H9 (cell line): ENCODE results near the gene IQSEC1. TPM values are rescaled to one million over a fixed set of nuclear protein-coding genes. Genes with fewer than 3 reads are reported as not detected.

Source experiments
- DNase-seq: peaks from one replicate; pipeline ENCODE4 v3.0.0-alpha.2; 2017
- H2AFZ ChIP-seq: one replicate; pipeline ENCODE4 v1.6.1; 2013; ENCODE audit warnings: mild to moderate bottlenecking, low read length, control low read depth, moderate library complexity
- H2AK5ac ChIP-seq: 2 replicates; pipeline ENCODE4 v1.6.1; 2013; ENCODE audit warnings: low read length, control low read depth, mixed read lengths; ENCODE audit not compliant: insufficient read length
- H2BK120ac ChIP-seq: one replicate; pipeline ENCODE4 v1.6.1; 2013; ENCODE audit warnings: low read depth, mild to moderate bottlenecking, low read length, control low read depth, inconsistent platforms; ENCODE audit not compliant: poor library complexity, severe bottlenecking
- H2BK12ac ChIP-seq: 2 replicates; pipeline ENCODE4 v1.6.1; 2013; ENCODE audit warnings: low read length, control low read depth, mixed read lengths, low read depth; ENCODE audit not compliant: insufficient read length
- H2BK15ac ChIP-seq: 2 replicates; pipeline ENCODE4 v1.6.1; 2013; ENCODE audit warnings: low read depth, low read length, control low read depth
- H2BK20ac ChIP-seq: one replicate; pipeline ENCODE4 v1.6.1; 2013; ENCODE audit warnings: low read depth, mild to moderate bottlenecking, low read length, control low read depth, inconsistent platforms; ENCODE audit not compliant: poor library complexity, severe bottlenecking
- H2BK5ac ChIP-seq: 2 replicates; pipeline ENCODE4 v1.6.1; 2013; ENCODE audit warnings: low read length, control low read depth, mixed read lengths; ENCODE audit not compliant: insufficient read length
- H3K14ac ChIP-seq: 2 replicates; pipeline ENCODE4 v1.6.1; 2013; ENCODE audit warnings: low read length, control low read depth; ENCODE audit not compliant: insufficient read depth
- H3K18ac ChIP-seq: 2 replicates; pipeline ENCODE4 v1.6.1; 2013; ENCODE audit warnings: low read depth, mild to moderate bottlenecking, mixed read lengths, low read length, control low read depth; ENCODE audit not compliant: insufficient read length
- H3K23ac ChIP-seq: 2 replicates; pipeline ENCODE4 v1.6.1; 2013; ENCODE audit warnings: low read length, control low read depth, mixed read lengths, low read depth; ENCODE audit not compliant: insufficient read length
- H3K23me2 ChIP-seq: 2 replicates; pipeline ENCODE4 v1.6.1; 2013; ENCODE audit warnings: low read depth, mild to moderate bottlenecking, mixed read lengths, low read length, control low read depth; ENCODE audit not compliant: insufficient read length, poor library complexity, severe bottlenecking
- H3K27ac ChIP-seq: 2 replicates; pipeline ENCODE4 v1.5.1; 2013; ENCODE audit warnings: low read length, control low read depth, mixed read lengths, low read depth; ENCODE audit not compliant: insufficient read length
- H3K27me3 ChIP-seq: 2 replicates; pipeline ENCODE4 v1.6.1; 2013; ENCODE audit warnings: low read length, control low read depth, inconsistent platforms; ENCODE audit not compliant: insufficient read depth
- H3K4ac ChIP-seq: 2 replicates; pipeline ENCODE4 v1.6.1; 2013; ENCODE audit warnings: low read depth, mild to moderate bottlenecking, control low read depth, inconsistent platforms, low read length, moderate library complexity
- H3K4me1 ChIP-seq: 2 replicates; pipeline ENCODE4 v1.6.1; 2013; ENCODE audit warnings: low read length, control low read depth, inconsistent platforms; ENCODE audit not compliant: insufficient read depth
- H3K4me2 ChIP-seq: 2 replicates; pipeline ENCODE4 v1.6.1; 2013; ENCODE audit warnings: low read length, control low read depth, mixed read lengths; ENCODE audit not compliant: insufficient read length, insufficient read depth
- H3K56ac ChIP-seq: 2 replicates; pipeline ENCODE4 v1.6.1; 2013; ENCODE audit warnings: low read depth, mild to moderate bottlenecking, mixed read lengths, low read length, control low read depth; ENCODE audit not compliant: insufficient read length
- H3K79me1 ChIP-seq: 2 replicates; pipeline ENCODE4 v1.6.1; 2013; ENCODE audit warnings: low read depth, mild to moderate bottlenecking, moderate library complexity, low read length, control low read depth, inconsistent platforms; ENCODE audit not compliant: insufficient read depth, poor library complexity, severe bottlenecking
- H3K79me2 ChIP-seq: 2 replicates; pipeline ENCODE4 v1.6.1; 2013; ENCODE audit warnings: low read length, control low read depth, inconsistent platforms; ENCODE audit not compliant: insufficient read depth
- H3K9ac ChIP-seq: 2 replicates; pipeline ENCODE4 v1.6.1; 2013; ENCODE audit warnings: low read length, control low read depth, mixed read lengths; ENCODE audit not compliant: insufficient read length; ENCODE audit errors: extremely low read depth
- H3K9me3 ChIP-seq: one replicate; pipeline ENCODE4 v1.6.1; 2013; ENCODE audit warnings: low read depth, low read length, inconsistent platforms; ENCODE audit not compliant: control insufficient read depth
- H3T11ph ChIP-seq: one replicate; pipeline ENCODE4 v1.6.1; 2013; ENCODE audit warnings: mild to moderate bottlenecking, low read length, control low read depth, inconsistent platforms
- H4K20me1 ChIP-seq: one replicate; pipeline ENCODE4 v1.6.1; 2013; ENCODE audit not compliant: control insufficient read depth, insufficient read length, insufficient read depth
- H4K5ac ChIP-seq: 2 replicates; pipeline ENCODE4 v1.6.1; 2013; ENCODE audit warnings: low read depth, mild to moderate bottlenecking, mixed read lengths, low read length, control low read depth; ENCODE audit not compliant: insufficient read length
- H4K8ac ChIP-seq: replicated peaks from 2 replicates; pipeline ENCODE4 v1.6.1; 2013; ENCODE audit warnings: low read length, control low read depth, mixed read lengths, low read depth; ENCODE audit not compliant: insufficient read length
- H4K91ac ChIP-seq: 2 replicates; pipeline ENCODE4 v1.6.1; 2013; ENCODE audit warnings: low read depth, mild to moderate bottlenecking, moderate library complexity, mixed read lengths, low read length, control low read depth; ENCODE audit not compliant: insufficient read length
- H3K27ac Mint-ChIP-seq, 3 experiments: 2 replicates in 2 of 3; 3 replicates in 1 of 3; pipeline ENCODE4 v1.8.0; 2020 to 2021; ENCODE audit warnings: mixed read lengths in 3 of 3, mild to moderate bottlenecking in 1 of 3, moderate library complexity in 1 of 3
- H3K27me3 Mint-ChIP-seq: 2 replicates; pipeline ENCODE4 v1.8.0; 2021; ENCODE audit warnings: low read depth, mild to moderate bottlenecking, moderate library complexity, mixed read lengths
- H3K36me3 Mint-ChIP-seq, 3 experiments: 2 replicates in 2 of 3; 3 replicates in 1 of 3; pipeline ENCODE4 v1.8.0; 2020 to 2021; ENCODE audit warnings: low read depth in 3 of 3, mixed read lengths in 3 of 3; ENCODE audit not compliant: insufficient read depth in 1 of 3
- H3K4me1 Mint-ChIP-seq, 2 experiments: 2 replicates each; pipeline ENCODE4 v1.8.0; 2020; ENCODE audit warnings: mixed read lengths in 2 of 2
- H3K4me3 Mint-ChIP-seq, 2 experiments: 2 replicates in 1 of 2; 3 replicates in 1 of 2; pipeline ENCODE4 v1.8.0; 2020 to 2021; ENCODE audit warnings: mild to moderate bottlenecking in 2 of 2, mixed read lengths in 2 of 2, moderate library complexity in 1 of 2
- H3K9me3 Mint-ChIP-seq, 2 experiments: 2 replicates in 1 of 2; 3 replicates in 1 of 2; pipeline ENCODE4 v1.8.0; 2020; ENCODE audit warnings: mild to moderate bottlenecking in 2 of 2, mixed read lengths in 2 of 2, moderate library complexity in 1 of 2
- WGBS: extraction: QIAGEN DNeasy Blood & Tissue Kit; methylation state at CpG from one replicate; pipeline ENCODE4 v1.1.7; 2013; ENCODE audit warnings: missing lambda C conversion rate, low lambda C conversion rate, mixed read lengths; ENCODE audit not compliant: insufficient read length; ENCODE audit errors: extremely low coverage; 5-methylcytosine and 5-hydroxymethylcytosine counted together
- total RNA-seq: library from RNA; stranded (reverse); gene quantifications from 2 replicates; pipeline ENCODE4 v1.2.1, GENCODE V29; 2021
- TF ChIP-seq, protein P1 (sequence below): fragments of 200-600 bp; sonication (generic); conservative IDR thresholded peaks from 3 replicates; pipeline ENCODE4 v1.8.0; 2021; ENCODE audit warnings: antibody characterized with exemption, mild to moderate bottlenecking

The IQSEC1 gene
- total RNA-seq, 1 experiment from 2014 or later = 19.1 TPM

- no peak overlapping the region for H3T11ph ChIP-seq
- H3K9me3 ChIP-seq = no peaks in the 10 kb centered on the region
- no peak overlapping the region for H3K9ac ChIP-seq
- H3K27ac ChIP-seq = no peak overlapping the region
- no peaks in the 10 kb centered on the region for H3K79me1 ChIP-seq
- H2AFZ ChIP-seq = no peak overlapping the region
- H4K91ac ChIP-seq = no peak overlapping the region
- peak overlapping the region; percentile 88 for H4K5ac ChIP-seq
- H3K4me2 ChIP-seq = peak overlapping the region; percentile 22
- H3K14ac ChIP-seq = peak overlapping the region; percentile 2; the same call in 1 of the 2 replicates
- peak overlapping the region; percentile 74 for H3K18ac ChIP-seq
- Mint-ChIP-seq H3K27me3 (peaks cover 53% of the 10 kb centered on the region), H3K27ac (peak overlapping the region in 2 of 3 experiments; percentile 64 to 86; a peak in 3 of 7 replicates), H3K4me3 (peak overlapping the region; percentile 81 to 90), H3K9me3 (no peaks in the 10 kb centered on the region), H3K36me3 (no peaks in the 10 kb centered on the region; a peak in 1 of 7 replicates), H3K4me1 (peaks cover 12 to 14% of the 10 kb centered on the region in 2 experiments)
- H3K4ac ChIP-seq = no peak overlapping the region
- no peaks in the 10 kb centered on the region; the same call in 1 of the 2 replicates for H3K27me3 ChIP-seq
- H2BK20ac ChIP-seq = no peak overlapping the region
- DNase-seq = peak; percentile 92
- WGBS = no CpG with 5 or more reads among the region's 58 CpGs
- H3K79me2 ChIP-seq = no peaks in the 10 kb centered on the region
- no peak overlapping the region for H2BK5ac ChIP-seq
- peaks cover 11% of the 10 kb centered on the region for H3K23me2 ChIP-seq
- H2BK12ac ChIP-seq = no peak overlapping the region
- H4K20me1 ChIP-seq = no peaks in the 10 kb centered on the region
- TF ChIP-seq, protein P1, sequence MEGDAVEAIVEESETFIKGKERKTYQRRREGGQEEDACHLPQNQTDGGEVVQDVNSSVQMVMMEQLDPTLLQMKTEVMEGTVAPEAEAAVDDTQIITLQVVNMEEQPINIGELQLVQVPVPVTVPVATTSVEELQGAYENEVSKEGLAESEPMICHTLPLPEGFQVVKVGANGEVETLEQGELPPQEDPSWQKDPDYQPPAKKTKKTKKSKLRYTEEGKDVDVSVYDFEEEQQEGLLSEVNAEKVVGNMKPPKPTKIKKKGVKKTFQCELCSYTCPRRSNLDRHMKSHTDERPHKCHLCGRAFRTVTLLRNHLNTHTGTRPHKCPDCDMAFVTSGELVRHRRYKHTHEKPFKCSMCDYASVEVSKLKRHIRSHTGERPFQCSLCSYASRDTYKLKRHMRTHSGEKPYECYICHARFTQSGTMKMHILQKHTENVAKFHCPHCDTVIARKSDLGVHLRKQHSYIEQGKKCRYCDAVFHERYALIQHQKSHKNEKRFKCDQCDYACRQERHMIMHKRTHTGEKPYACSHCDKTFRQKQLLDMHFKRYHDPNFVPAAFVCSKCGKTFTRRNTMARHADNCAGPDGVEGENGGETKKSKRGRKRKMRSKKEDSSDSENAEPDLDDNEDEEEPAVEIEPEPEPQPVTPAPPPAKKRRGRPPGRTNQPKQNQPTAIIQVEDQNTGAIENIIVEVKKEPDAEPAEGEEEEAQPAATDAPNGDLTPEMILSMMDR = peak; percentile 95
- H3K4me1 ChIP-seq = 0 out of 2 replicates have a peak, but pooled peaks cover 3% of the 10 kb centered on the region
- H3K23ac ChIP-seq = no peak overlapping the region
- H3K56ac ChIP-seq = no peak overlapping the region
- no peak overlapping the region for H2BK15ac ChIP-seq
- no peak overlapping the region for H4K8ac ChIP-seq
- H2BK120ac ChIP-seq = no peak overlapping the region
- no peak overlapping the region for H2AK5ac ChIP-seq
Measured at GRCh38 chr3:12994607-12995388, 78.4 kb downstream of the IQSEC1 start.
